LoVo (cell line): Measurements from ENCODE around the gene NACC2.

Source experiments
- DNase-seq: peaks from one replicate; pipeline ENCODE4 v3.0.0-alpha.2; 2016; ENCODE audit warnings: low spot score

NACC2 gene

DNA sequence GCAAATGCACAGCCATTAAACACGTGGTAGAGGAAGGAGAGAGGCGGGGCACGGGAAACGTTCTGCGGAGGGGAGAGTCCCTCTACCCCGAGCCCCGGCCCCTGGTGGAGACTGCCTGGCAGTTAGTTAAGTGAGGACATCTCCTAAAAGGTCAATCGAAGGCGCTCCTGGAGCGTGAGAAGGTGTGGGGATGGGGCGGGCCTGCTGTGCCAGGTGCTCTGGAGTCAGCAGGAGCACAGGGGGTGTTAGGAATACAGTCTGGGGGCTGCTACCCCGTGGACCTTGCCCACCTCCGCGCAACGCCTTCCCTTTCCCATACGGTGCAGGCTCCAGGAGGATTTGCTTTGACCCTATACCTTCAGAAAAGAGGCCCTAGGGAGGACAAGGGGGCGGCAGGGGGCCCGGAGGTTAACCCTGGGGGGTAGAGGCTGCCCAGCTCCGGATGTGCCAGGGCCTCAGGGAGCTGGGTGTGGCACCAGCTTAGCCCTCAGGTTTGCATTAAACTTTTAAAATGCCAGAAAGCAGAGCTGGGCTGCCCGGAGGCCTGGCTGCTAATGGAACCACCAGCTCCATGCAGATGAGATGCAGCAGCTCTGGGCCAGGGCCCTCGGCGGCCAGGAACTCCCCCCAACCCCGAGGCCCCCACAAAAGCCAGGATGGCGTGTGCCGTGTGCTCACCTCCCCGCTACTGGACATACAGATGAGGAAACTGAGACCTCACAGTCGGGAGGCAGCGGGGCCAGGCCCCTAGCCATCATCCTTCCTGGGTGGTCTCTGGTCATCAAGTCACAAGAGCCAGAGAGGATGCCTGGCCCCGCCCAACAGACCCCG, 39.2 kb downstream of the NACC2 start:
- DNase-seq, result no peak

DNA sequence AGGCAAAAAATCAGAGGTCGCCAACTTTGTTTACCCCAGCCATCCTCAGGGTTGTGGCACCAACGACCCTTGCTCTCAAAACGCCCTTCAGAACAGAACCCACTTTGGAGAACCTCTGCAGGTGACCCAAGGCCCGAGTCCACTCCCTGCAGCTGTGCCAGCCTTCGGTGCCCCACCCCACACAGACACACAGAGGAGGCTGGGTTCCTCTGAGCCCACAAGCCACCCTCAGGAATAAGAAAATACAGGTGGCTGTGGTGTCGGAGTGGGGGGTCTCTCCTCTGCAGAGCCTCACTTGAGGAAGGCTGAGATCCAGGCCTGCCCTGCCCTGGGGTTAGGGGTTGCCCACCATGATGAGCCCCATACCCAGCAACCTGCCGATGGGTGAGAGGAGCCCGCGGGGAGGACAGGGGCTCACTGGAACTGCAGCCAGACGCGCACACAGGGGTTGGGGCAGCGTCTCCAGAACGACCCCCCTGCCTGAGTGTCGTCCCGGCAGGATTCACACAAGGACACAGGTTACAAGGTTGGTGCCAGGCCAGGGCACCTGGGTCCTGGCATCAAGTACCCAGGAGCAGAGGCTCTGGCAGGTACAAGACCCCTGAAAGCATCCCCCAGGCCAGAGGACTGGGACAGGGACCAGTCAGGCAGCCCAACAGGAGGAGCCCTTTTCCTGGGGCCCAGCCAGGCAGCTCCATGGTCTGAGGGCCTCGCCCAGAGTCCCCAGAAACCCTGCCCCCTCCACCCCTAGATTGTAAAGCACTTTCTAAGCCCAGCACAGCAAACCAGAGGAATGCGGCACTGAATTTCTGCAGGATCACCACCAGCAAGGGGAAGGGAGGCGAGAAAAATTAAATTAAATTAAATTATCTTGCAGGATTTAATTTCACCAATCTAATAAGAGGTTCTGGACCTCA, 40.0 kb downstream of the NACC2 start:
- no peak for DNase-seq

GRCh38 chr9:136054146-136054545, 40.9 kb downstream of the NACC2 start:
- DNase-seq, result no peak

DNA sequence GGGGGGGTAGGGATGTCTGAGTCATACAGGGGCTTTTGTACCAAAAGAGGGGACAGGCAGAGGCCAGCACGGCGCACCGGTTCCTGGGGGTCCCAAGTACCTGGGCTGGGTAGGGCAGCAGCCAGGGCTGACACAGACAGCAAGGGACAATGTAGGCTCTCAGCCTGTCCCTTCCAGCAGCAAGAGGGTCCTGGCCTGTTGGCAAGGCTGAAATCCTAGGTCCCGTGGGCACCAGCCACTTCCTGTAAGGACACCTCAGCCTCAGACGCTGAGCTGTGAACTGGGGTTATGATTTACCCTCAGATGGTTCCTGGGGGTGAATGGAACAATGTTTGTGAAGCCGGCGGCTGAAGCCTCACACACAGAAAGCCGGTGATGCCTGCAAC, 41.3 kb downstream of the NACC2 start:
- DNase-seq, result no peak

GRCh38 chr9:136052991-136053756, 41.9 kb downstream of the NACC2 start:
- DNase-seq, result no peak

- DNase-seq, result peak; percentile 49
Observed at GRCh38 chr9:136052472-136052880, 42.6 kb downstream of the NACC2 start.

- DNase-seq, result peak; percentile 92
Observed at GRCh38 chr9:136051837-136052471, 43.1 kb downstream of the NACC2 start.

DNA sequence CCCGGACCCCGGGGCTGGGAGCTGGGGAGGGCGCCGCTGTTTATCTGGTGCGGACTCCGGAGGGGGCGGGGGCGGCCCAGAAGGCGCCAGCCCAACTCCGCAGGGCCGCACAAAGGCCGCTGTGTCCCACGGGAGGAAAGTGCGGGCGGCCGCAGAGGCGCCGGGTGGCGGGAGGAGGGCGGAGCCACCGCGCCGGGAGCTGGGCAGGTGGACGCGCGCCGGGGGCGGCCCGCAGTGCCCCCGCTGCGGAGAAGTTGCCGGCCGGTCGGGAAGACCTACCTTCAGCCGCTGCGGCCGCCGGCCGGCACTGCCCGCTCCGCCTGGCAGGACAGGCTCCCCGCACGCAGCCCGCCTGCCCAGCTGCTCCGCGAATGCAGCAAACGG, 43.6 kb downstream of the NACC2 start:
- no peak for DNase-seq

- no peak for DNase-seq
Observed at GRCh38 chr9:136050701-136051452, 44.2 kb downstream of the NACC2 start.

- DNase-seq, result no peak
Observed at GRCh38 chr9:136050266-136050700, 44.8 kb downstream of the NACC2 start.

- no peak for DNase-seq
Observed at GRCh38 chr9:136049491-136050265, 45.4 kb downstream of the NACC2 start.

- no peak for DNase-seq
Observed at GRCh38 chr9:136048560-136049411, 46.3 kb downstream of the NACC2 start.

DNA sequence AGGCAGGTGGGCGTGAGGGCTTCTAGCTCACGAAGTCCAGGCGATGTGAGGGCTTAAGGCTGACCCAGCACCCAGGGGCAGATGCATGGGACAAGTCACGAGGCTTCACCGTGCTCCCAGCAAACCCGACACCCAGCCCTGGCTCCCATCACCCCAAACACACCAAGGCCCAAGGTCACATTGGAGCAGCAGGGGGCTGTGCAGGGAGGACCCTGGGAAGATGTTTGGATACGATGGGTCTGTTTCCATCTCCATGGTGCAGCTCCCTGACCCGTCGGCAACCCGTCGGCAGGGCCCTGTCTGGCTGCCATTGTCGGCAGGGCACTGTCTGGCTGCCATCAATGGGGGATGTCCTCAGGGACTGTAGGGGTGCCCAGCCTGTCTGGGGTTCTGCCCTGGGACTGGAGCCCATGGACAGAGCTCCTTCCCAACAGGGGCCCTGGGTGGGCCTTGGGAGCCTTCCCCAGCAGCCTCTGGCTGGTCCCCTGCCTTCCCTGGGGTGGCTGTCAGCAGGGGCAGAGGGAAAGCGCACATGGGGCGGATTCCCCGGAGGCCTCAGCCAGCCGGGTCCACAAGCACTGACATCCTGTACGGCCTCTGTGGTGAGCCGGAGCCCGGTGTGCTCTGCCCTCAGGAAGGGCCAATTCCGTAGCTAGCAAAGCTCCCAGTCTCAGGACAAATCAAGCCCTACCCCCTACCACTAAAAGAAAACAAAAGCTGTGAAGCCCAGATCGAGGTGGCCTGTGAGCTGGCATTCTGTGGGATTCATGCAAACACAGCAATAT, 47.1 kb downstream of the NACC2 start:
- no peak for DNase-seq

DNA sequence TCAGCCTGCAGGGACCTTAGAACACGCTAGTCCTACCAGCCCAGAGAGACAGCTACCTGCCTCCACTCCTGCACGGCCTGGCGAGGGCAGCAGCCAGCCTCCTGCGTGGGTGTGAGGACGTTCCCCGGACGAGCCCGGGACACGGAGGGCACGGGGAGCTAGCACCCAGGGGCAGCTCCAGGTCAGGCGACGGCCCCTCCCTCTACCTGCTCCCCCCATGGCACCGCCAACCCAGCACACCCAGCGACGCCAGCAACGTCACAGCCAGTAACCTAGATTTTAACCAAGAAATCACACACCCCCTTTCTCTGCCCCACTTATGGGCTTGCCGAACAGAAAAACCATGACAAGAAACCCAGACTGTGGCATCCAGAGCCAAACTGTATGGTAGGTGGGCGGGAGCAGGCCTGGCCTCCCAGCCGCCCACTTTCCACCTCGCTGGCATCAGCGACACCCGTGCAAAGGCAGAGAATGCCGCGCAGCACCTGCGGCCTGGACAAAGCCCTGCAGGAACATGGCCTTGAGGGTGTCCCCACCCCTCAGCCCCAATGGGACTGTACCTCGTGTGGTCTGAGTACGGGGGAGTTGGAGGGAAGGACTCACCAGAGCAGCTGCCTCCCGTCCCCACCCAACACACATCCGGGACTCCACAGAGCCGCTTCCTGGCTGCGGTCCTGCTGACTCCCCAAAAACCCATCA, 47.9 kb downstream of the NACC2 start:
- no peak for DNase-seq

- no peak for DNase-seq
Observed at GRCh38 chr9:136046554-136046920, 48.6 kb downstream of the NACC2 start.

GRCh38 chr9:136045595-136046553, 49.2 kb downstream of the NACC2 start:
- no peak for DNase-seq
